NCI-H345 treated with DMSO at 0.1 percent for 48 hours (cell line): ENCODE results near the gene SIGLEC9.
A peak's percentile ranks its signal among the peaks of the same experiment; 100 is the strongest.

Experiments
- DNase-seq: peaks from one replicate; lab custom pipeline; 2025; ENCODE audit not compliant: unreplicated experiment; lab: John Stamatoyannopoulos, UW

SIGLEC9 gene

GRCh38 chr19:51096473-51097165 is 28.1 kb upstream of the SIGLEC9 start:
- no peak for DNase-seq

- DNase-seq, result no peak
Measured at GRCh38 chr19:51097166-51097738, 27.5 kb upstream of the SIGLEC9 start.

GRCh38 chr19:51097796-51098195 is 26.9 kb upstream of the SIGLEC9 start:
- DNase-seq, result no peak

GRCh38 chr19:51098365-51099046 is 26.2 kb upstream of the SIGLEC9 start:
- DNase-seq, result no peak

GRCh38 chr19:51099047-51099382 is 25.7 kb upstream of the SIGLEC9 start:
- DNase-seq, result no peak

GRCh38 chr19:51100601-51101000 is 24.1 kb upstream of the SIGLEC9 start:
- no peak for DNase-seq

GRCh38 chr19:51101171-51101865 is 23.4 kb upstream of the SIGLEC9 start:
- no peak for DNase-seq

GRCh38 chr19:51102991-51103390 is 21.7 kb upstream of the SIGLEC9 start:
- no peak for DNase-seq

GRCh38 chr19:51103926-51104341 is 20.8 kb upstream of the SIGLEC9 start:
- DNase-seq, result no peak

- DNase-seq, result no peak
Measured at GRCh38 chr19:51107406-51108065, 17.2 kb upstream of the SIGLEC9 start.

- peak; percentile 84 for DNase-seq
Measured at GRCh38 chr19:51108066-51108804, 16.5 kb upstream of the SIGLEC9 start, which contains the start of gene CTU1. Gene CTU1, minus strand, starts transcription at chr19:51108409. Its CDS starts 3,840 bp downstream, at chr19:51104569.

- no peak for DNase-seq
Measured at GRCh38 chr19:51108805-51109146, 15.9 kb upstream of the SIGLEC9 start.

- no peak for DNase-seq
Measured at GRCh38 chr19:51110666-51110971, 14.1 kb upstream of the SIGLEC9 start.

GRCh38 chr19:51111606-51112005 is 13.1 kb upstream of the SIGLEC9 start:
- DNase-seq, result no peak

GRCh38 chr19:51114087-51114729 is 10.5 kb upstream of the SIGLEC9 start:
- DNase-seq, result no peak

GRCh38 chr19:51116736-51117286 is 7.9 kb upstream of the SIGLEC9 start:
- DNase-seq, result no peak

GRCh38 chr19:51119101-51119500 is 5.6 kb upstream of the SIGLEC9 start:
- DNase-seq, result no peak

GRCh38 chr19:51119611-51120010 is 5.1 kb upstream of the SIGLEC9 start:
- DNase-seq, result no peak

GRCh38 chr19:51120160-51120559 is 4.5 kb upstream of the SIGLEC9 start:
- DNase-seq, result no peak

- DNase-seq, result no peak
Measured at GRCh38 chr19:51121257-51121656, 3.4 kb upstream of the SIGLEC9 start.
